Measurements from ENCODE around the gene APBA1. TPM values are rescaled to one million over a fixed set of nuclear protein-coding genes. Genes with fewer than 3 reads are reported as not detected.

Gene APBA1
- total and polyA plus RNA-seq, 2 of the 4 experiments (the other 2 are of a cell fraction) = 3.8 to 5.1 TPM

- Histone ChIP-seq H3K27ac (ENCODE audit: insufficient read depth, low read length) (no peak overlapping the region), H3K23ac (ENCODE audit: low read depth, low read length) (no peak overlapping the region), H3K36me3 (ENCODE audit: control insufficient read depth, insufficient read depth, low read length) (0 out of 2 replicates have a peak, but pooled peaks cover 1% of the 10 kb centered on the region), H2AFZ (replicated peaks; ENCODE audit: low read length, poor library complexity) (no peak overlapping the region), H3K14ac (replicated peaks; ENCODE audit: low read depth, low read length) (no peak overlapping the region), H3K9ac (ENCODE audit: low read depth, low read length) (no peak overlapping the region), H2BK20ac (ENCODE audit: low read depth, low read length) (no peak overlapping the region), H2AK5ac (ENCODE audit: low read depth, low read length) (peak overlapping the region; percentile 37; the same call in 1 of the 2 replicates), H2BK15ac (ENCODE audit: low read depth, low read length) (no peak overlapping the region), H2AK9ac (replicated peaks; ENCODE audit: low read depth, low read length, poor library complexity) (no peak overlapping the region), H4K91ac (ENCODE audit: insufficient read depth, low read depth, low read length) (0 out of 2 replicates have a peak overlapping the region, but pooled peaks have one; percentile 7), H3K9me1 (ENCODE audit: insufficient read depth, low read length) (peaks cover 13% of the 10 kb centered on the region), H3K4me3 (ENCODE audit: insufficient read depth, low read depth, low read length) (no peak overlapping the region), H4K5ac (ENCODE audit: low read depth, low read length) (no peak overlapping the region), H3K4me2 (ENCODE audit: low read depth, low read length) (no peak overlapping the region), H3K56ac (ENCODE audit: extremely low read depth, insufficient read depth, low read length) (no peak overlapping the region), H3K4ac (ENCODE audit: low read depth, low read length) (no peak overlapping the region; the same call in 1 of the 2 replicates), H3K27me3 (ENCODE audit: control insufficient read depth, insufficient read depth, low read length) (no peaks in the 10 kb centered on the region), H4K8ac (ENCODE audit: low read depth in 2 of 2, low read length in 2 of 2) (no peak overlapping the region), H3K18ac (ENCODE audit: low read depth, low read length) (no peak overlapping the region), H2BK120ac (ENCODE audit: low read depth, low read length) (no peak overlapping the region), H2BK5ac (ENCODE audit: low read depth, low read length, poor library complexity, severe bottlenecking) (no peak overlapping the region), H3K4me1 (ENCODE audit: control insufficient read depth, insufficient read depth, low read length) (peaks cover 7% of the 10 kb centered on the region), H3K79me1 (ENCODE audit: low read depth in 1 of 2, low read length in 2 of 2) (peaks cover 6 to 17% of the 10 kb centered on the region in 2 experiments; a peak in 3 of 4 replicates), H4K20me1 (ENCODE audit: insufficient read depth, low read length) (no peaks in the 10 kb centered on the region), H3K9me3 (ENCODE audit: control insufficient read depth, insufficient read depth, low read length) (no peaks in the 10 kb centered on the region)
- ChIA-PET POLR2A (ENCODE audit: unreplicated experiment) (no interaction called here), CTCF (no interaction called here)
- in situ Hi-C loops (cut with MboI; ENCODE audit: low sequenced_read_pairs) (no loop called here), intact Hi-C loops (cut with micrococcal nuclease) (no loop called here), dilution Hi-C loops (cut with HindIII; ENCODE audit: low sequenced_read_pairs, unreplicated experiment) (no loop called here)
- WGBS, 2 experiments (ENCODE audit: extremely low coverage in 2 of 2, insufficient read length in 1 of 2) = 73% methylated on average over 3 of the region's 10 CpGs; no CpG with 5 or more reads in 1 of the 2 experiments
- no TSS peak for BruUV-seq (replicated peaks)
- DNase-seq (no peak), ATAC-seq (ENCODE audit: low read depth) (no peak)
- TF ChIP-seq CEBPB (IDR thresholded peaks at IDR 0.05; ENCODE audit: low read depth, low read length) (no peak), FOS (IDR thresholded peaks at IDR 0.05; ENCODE audit: low read depth, low read length) (no peak), MAZ (IDR thresholded peaks at IDR 0.05; ENCODE audit: borderline replicate concordance, low read depth, low read length) (no peak), MAFK (IDR thresholded peaks at IDR 0.05; ENCODE audit: low read depth, low read length) (no peak), SMC3 (IDR thresholded peaks at IDR 0.05; ENCODE audit: low read depth, low read length) (no peak), POLR2A (IDR thresholded peaks at IDR 0.05; ENCODE audit: low read depth, low read length) (no peak), RCOR1 (IDR thresholded peaks at IDR 0.05; ENCODE audit: insufficient replicate concordance, low read length) (no peak), BHLHE40 (IDR thresholded peaks at IDR 0.05; ENCODE audit: low read depth, low read length) (no peak), CTCF (conservative IDR thresholded peaks at IDR 0.05; ENCODE audit: low read depth, low read length) (no peak), RFX5 (IDR thresholded peaks at IDR 0.05; ENCODE audit: low read depth, low read length) (no peak)
Observed at GRCh38 chr9:69645488-69645887, 26.7 kb downstream of the APBA1 start.

All from IMR-90 (cell line).